ENCODE results near the gene FKBP2.

The FKBP2 gene

DNA sequence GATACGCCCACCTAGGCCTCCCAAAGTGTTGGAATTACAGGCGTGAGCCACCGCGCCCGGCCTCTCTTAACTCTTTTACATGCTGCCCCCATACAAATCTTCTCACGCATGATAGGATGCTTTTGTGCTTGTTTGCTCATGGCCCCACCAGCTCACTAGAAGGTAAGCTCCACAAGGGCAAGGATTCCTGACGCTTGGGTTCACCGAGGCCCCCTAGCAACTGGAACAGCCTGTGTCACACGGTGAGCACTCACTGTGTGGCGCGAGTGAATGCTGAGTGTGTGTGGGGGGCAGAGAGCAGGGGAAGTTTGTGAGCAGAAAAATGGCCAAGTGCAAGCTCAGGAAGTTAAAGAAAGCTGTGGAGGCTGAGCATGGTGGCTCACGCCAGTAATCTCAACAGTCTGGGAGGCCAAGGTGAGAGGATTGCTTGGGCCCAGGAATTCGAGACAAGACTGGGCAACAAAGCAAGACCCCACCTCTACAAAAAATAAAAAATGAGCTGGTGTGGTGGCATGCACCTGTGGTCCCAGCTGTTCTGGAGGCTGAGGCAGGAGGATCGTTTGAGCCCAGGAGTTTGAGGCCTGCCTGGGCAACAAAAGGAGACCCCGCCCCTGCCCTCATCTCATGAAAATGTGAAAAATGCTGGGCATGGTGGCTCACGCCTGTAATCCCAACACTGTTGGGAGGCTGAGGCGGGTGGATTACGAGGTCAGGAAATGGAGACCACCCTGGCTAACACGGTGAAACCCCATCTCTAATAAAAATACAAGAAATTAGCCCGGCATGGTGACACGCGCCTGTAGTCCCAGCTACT lies 41.3 kb downstream of the FKBP2 start:
- TF ChIP-seq GATA3 (IDR thresholded peaks at IDR 0.05; ENCODE audit: low read depth, low read length): no peak
- no peak for TF ChIP-seq GATA2 (IDR thresholded peaks at IDR 0.05; ENCODE audit: low read depth, low read length)

DNA sequence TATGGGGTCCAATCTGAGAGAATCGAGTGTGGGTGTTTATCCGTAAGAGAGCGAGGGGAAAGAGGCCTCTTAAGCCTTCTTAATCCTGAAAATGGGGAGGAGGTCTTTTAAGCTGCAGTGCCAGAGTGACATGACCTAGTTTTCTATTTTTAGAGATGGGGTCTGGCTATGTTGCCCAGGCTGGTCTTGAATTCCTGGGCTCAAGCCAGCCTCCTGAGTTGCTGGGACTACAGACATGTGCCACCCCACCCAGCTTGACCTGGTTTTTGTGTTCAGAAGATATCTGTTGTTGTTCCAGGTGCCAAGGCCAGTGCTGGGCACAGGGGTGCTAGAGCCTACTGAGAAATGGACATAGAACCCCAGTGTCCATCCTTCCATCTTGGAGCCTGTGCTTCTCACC lies 42.2 kb downstream of the FKBP2 start:
- no peak for TF ChIP-seq GATA3 (IDR thresholded peaks at IDR 0.05; ENCODE audit: low read depth, low read length)
- TF ChIP-seq GATA2 (IDR thresholded peaks at IDR 0.05; ENCODE audit: low read depth, low read length): no peak

DNA sequence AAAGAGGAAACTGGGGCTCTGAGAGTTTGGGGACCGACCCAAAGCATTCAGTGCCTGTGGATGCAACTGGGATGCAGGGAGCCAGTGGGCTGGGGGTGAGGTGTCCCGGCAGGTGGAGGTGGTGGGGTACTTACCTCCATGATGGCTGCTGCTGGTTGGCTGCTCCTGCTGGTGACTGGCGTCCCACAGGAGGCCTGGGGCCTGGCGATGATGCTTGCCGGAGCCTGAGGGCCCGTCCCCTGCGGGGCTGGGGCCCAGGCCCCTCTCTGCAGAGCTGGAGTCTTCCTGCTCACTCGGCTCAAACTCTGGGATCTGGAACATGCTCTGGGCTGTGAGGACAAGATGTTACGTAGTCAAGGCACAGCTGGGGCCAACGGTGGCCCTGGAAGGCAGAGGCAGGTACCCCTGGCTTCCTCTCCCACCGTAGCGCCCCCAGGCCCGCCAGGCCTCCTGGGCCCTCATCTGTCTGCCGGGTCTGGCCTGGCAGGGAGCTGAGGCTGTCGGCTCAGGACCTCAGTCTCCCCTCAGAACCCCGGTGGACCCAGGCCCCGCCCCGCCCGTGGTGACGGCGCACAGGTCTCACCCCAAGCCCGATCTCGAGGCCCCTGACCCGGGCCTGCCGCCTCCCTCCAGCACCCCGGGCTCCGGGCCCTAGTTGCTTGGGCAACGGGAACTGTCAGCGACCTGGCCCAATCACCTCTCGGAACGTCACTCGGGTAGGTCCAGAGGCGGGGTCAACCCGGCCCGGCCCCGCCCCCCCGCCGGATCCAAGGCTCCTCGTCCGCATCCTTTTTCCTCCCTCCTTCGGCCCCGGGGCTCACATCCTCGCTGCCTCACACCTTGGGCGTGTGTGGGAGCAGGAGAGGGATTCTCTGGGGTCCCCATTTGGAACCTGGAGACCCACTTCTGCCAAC lies 43.4 kb downstream of the FKBP2 start, which contains the start of gene BAD:
TSS of gene BAD (minus strand) at position 618 of the 914 bp plus-strand sequence. CDS start at position 321, 297 bp downstream.
- TF ChIP-seq GATA2 (IDR thresholded peaks at IDR 0.05; ENCODE audit: low read depth, low read length) (no peak), GATA3 (IDR thresholded peaks at IDR 0.05; ENCODE audit: low read depth, low read length) (no peak)

DNA sequence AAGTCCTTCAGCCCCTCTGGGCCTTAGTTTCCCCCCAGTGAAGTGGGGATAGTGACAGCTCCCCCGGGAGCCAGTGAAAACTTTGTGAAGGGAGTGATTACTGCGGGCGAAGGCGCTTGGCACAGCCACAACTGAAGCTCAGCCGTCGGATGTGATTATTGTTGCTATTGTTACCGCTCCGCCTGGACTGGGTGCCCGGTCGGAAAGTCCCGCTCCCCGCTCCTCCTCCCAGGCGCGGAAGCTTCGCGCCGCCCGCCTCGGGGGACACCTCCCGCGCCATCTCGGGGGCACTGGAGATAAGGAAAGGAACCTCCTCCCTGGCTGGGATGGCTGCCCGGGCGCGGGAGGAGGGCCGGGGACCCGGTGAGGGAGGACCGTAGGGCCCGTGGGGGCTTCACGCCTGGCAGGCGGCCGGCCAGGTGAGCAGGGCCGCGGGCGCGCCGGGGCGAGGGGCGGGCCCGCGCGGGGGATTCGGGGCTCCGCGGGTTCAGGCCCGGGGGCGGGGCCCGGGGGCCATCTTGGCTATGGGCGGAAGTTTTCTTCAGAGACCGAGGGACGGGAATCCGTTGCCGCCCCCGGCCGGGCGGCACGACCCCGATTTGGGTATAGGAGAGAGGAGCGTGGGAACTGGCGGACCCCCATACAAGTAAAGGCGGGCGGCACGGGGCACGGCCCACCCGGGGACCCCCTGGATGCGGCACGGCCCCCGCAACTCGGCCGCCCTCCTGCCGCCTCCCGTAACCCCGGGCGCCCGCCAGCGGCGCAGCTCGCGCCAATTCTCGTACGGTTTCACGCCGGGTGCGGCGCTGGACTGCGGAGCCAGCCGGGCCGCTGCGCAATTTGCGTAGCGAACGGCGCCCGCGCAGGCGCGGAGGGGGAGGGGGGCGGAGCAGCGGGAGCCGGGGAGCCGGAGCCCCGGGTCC lies 44.3 kb downstream of the FKBP2 start, which contains the start of gene GPR137:
TSS of gene GPR137 (plus strand) at position 887 of the 923 bp plus-strand sequence. CDS start 677 bp downstream, outside the sequence.
- TF ChIP-seq GATA2 (IDR thresholded peaks at IDR 0.05; ENCODE audit: low read depth, low read length): peak; percentile 63
- no peak for TF ChIP-seq GATA3 (IDR thresholded peaks at IDR 0.05; ENCODE audit: low read depth, low read length)

DNA sequence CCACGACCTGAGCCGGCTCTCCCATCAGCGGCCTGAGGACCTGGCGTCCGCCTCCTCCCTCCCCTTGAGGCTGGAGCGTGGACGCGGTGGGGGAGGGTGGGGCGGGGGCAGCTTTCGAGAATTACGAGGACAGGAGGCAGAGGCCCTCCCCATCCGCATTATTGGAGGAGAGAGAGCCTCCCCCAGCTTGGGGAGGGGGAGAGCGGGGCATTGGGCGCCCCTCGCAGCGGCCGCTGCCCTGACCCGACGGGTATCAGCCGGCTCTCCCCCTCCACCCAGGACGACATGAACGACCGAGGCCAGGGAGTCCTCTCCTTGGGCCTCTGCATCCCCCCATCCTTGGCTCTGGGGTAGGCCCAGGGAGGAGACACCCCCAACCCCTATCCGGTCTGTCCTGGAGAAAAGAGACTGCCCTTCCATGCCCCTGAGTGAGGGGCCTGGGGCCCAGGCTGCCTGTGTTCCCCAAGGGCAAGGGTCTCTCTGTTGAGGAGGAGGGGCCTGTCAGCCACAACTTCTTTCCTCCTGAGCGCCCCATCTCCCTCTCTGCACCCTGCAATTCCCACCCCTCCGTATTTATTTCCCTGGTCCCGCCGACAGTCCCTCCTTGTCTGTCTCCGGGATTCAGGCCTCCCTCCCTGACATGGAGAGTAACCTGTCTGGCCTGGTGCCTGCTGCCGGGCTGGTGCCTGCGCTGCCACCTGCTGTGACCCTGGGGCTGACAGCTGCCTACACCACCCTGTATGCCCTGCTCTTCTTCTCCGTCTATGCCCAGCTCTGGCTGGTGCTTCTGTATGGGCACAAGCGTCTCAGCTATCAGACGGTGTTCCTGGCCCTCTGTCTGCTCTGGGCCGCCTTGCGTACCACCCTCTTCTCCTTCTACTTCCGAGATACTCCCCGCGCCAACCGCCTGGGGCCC lies 45.2 kb downstream of the FKBP2 start:
- TF ChIP-seq GATA2 (IDR thresholded peaks at IDR 0.05; ENCODE audit: low read depth, low read length): no peak

DNA sequence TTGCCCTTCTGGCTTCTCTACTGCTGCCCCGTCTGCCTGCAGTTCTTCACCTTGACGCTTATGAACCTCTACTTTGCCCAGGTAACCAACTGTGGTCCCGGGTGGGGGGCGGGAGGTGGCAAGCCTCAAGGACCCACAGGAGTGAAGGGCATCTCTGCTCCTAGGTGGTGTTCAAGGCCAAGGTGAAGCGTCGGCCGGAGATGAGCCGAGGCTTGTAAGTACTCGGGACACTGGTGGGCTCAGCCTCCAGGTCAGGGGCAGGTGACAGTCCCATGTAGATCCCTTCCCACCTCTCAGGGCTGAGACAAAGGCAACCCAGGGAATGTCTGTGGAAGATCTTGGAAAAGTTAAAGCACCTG lies 45.9 kb downstream of the FKBP2 start:
- TF ChIP-seq GATA3 (IDR thresholded peaks at IDR 0.05; ENCODE audit: low read depth, low read length) (no peak), GATA2 (IDR thresholded peaks at IDR 0.05; ENCODE audit: low read depth, low read length) (no peak)

DNA sequence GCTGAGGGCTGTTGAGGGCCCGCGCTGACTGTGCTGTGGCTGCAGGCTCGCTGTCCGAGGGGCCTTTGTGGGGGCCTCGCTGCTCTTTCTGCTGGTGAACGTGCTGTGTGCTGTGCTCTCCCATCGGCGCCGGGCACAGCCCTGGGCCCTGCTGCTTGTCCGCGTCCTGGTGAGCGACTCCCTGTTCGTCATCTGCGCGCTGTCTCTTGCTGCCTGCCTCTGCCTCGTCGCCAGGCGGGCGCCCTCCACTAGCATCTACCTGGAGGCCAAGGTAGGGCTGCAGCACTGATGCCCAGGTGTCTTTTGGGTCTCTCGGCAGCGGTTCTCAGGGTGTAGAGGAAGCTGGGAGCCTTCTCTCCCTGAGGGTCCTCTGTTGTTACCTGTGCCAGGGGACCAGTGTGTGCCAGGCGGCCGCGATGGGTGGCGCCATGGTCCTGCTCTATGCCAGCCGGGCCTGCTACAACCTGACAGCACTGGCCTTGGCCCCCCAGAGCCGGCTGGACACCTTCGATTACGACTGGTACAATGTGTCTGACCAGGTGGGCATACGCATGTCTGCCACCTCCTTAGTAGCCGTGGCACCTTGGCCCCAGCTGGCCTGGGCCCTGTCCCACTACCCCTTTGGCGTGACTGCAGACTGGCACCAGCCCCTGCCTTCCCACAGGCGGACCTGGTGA lies 46.9 kb downstream of the FKBP2 start:
- TF ChIP-seq GATA3 (IDR thresholded peaks at IDR 0.05; ENCODE audit: low read depth, low read length) (no peak), GATA2 (IDR thresholded peaks at IDR 0.05; ENCODE audit: low read depth, low read length) (no peak)

DNA sequence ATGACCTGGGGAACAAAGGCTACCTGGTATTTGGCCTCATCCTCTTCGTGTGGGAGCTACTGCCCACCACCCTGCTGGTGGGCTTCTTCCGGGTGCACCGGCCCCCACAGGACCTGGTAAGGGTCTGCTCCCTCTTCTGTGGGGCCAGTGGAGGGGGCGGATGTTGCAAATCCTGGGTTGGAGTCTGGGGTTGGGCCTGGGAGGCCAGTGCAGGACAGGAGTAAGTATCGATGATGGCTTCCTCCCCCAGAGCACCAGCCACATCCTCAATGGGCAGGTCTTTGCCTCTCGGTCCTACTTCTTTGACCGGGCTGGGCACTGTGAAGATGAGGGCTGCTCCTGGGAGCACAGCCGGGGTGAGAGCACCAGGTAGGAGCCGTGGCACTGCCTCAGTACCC lies 47.5 kb downstream of the FKBP2 start:
- TF ChIP-seq GATA2 (IDR thresholded peaks at IDR 0.05; ENCODE audit: low read depth, low read length) (no peak), GATA3 (IDR thresholded peaks at IDR 0.05; ENCODE audit: low read depth, low read length) (no peak)

DNA sequence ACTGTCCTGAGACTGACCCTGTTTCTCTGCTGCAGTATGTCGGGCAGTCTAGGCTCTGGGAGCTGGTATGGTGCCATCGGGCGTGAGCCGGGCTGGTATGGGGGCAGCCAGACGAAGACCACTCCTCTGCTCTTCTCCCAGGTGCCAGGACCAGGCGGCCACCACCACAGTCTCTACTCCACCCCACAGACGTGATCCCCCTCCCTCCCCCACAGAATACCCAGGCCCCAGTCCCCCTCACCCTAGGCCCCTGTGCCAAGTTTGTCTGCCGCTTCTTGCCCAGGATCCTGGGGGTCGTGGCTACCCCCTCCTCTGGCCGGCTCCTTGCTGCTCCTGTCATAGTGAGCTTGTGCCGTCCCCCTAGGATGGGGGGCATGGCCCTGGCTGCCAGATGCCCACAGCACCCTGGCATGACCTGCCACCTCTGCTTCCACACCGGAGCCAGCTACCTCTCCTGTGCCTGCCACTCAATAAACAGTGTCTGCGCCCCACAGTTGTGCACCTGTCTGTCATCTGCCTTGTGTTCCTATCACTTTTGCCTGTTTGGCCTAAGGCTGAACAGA lies 48.2 kb downstream of the FKBP2 start:
- TF ChIP-seq GATA3 (IDR thresholded peaks at IDR 0.05; ENCODE audit: low read depth, low read length): no peak
- no peak for TF ChIP-seq GATA2 (IDR thresholded peaks at IDR 0.05; ENCODE audit: low read depth, low read length)

DNA sequence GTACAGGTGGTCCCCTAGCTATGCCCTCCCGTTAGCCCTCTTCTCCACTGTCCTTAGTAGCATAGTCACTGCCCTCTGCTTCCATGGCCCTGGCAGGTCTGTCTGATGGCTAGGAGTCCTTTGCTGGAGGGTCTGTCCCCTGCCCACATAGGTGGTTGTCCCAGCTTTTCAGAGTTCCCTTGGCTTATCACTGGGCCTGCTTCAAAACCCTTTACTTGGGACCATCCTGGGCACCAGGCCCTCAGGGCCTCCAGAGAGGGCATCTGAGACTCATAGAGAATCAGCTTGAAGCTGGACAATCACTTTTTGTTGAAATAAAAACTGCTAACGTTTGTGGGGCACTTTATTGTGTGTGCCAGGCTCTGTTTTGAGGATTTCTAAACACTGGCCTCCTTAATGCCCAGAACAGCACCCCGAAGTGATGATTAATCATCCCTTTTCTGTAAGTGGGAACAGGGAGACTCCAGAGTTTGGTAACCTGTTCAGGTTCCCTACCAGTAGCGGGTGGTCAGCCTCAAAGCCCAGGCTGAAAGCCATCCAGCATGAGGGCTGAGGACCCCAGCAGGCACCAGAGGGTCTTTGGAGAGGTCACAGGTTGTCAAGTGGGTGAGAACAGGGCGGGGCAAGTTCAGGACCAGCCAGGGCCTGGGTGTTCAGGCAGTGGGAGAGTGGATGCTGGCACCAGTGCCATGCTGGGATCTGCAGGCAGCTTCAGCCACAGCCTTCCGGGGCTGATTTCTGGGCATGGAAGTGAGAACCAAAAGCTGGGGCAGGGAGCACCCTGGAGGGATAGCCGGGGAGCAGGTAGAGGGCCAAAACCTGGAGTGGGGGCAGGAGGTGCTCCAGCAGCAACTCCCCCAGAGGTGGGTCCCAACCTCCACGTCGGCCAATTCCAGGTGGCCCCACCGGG lies 49.7 kb downstream of the FKBP2 start:
- no peak for TF ChIP-seq GATA3 (IDR thresholded peaks at IDR 0.05; ENCODE audit: low read depth, low read length)
- TF ChIP-seq GATA2 (IDR thresholded peaks at IDR 0.05; ENCODE audit: low read depth, low read length): no peak

DNA sequence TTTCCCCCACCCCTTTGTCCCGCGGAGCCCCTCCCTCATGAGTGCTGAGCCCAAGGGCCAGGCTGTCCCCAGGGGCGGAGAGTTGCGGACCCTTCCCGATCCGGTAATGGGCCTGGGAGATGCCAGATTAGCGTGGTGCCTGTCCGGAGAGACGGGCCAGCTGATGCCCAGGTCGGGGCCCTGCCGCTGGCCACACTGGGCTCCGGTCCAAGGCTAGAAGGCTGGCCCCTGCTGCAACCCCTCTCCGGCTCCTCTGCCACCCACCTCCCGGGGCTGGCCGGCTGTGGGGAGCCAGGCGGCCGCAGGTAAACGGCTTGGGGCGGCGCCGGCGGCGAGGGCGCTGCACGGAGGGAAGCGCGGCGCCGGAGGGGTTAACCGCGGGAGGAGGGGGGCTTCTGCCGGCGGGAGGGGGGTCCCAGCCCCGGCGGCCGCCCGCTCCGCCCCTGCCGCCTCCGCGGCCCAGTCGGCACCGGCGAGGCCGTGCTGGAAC lies 50.4 kb downstream of the FKBP2 start, which contains the start of gene KCNK4:
TSS of gene KCNK4 (plus strand) at position 41 of the 490 bp plus-strand sequence. CDS start 1,717 bp downstream, outside the sequence.
- TF ChIP-seq GATA2 (IDR thresholded peaks at IDR 0.05; ENCODE audit: low read depth, low read length): peak; percentile 60
- TF ChIP-seq GATA3 (IDR thresholded peaks at IDR 0.05; ENCODE audit: low read depth, low read length): no peak
